GM23338 (cell line): ENCODE results near the gene C14orf180. TPM values are rescaled to one million over a fixed set of nuclear protein-coding genes. Genes with fewer than 3 reads are reported as not detected.

ENCODE experiments used
- ATAC-seq: fragments of 200-7000 bp; cut with Tn5 transposase; 3 replicates; pipeline ENCODE4 v1.9.1; 2020
- DNase-seq: peaks from one replicate; pipeline ENCODE4 v3.0.0-alpha.2; 2015; ENCODE audit warnings: low spot score
- H2AFZ ChIP-seq: fragments of 200-600 bp; sonication (generic); 2 replicates; pipeline ENCODE4 v1.8.0; 2016; ENCODE audit warnings: antibody characterized with exemption, mild to moderate bottlenecking, moderate library complexity
- H3F3A ChIP-seq: fragments of 200-600 bp; sonication (generic); replicated peaks from 2 replicates; pipeline ENCODE4 v1.8.0; 2017; ENCODE audit warnings: antibody characterized with exemption, mixed run types, low read depth
- H3K27ac ChIP-seq: fragments of 200-600 bp; sonication (generic); 2 replicates; pipeline ENCODE4 v1.6.1; 2016; ENCODE audit warnings: low read depth
- H3K27me3 ChIP-seq: fragments of 200-600 bp; sonication (generic); 2 replicates; pipeline ENCODE4 v1.8.0; 2016; ENCODE audit warnings: mild to moderate bottlenecking, mixed run types, moderate library complexity; ENCODE audit not compliant: insufficient read depth
- H3K36me3 ChIP-seq: fragments of 200-600 bp; sonication (generic); 2 replicates; pipeline ENCODE4 v1.8.0; 2016; ENCODE audit warnings: mild to moderate bottlenecking; ENCODE audit not compliant: insufficient read depth
- H3K4me1 ChIP-seq: fragments of 200-600 bp; sonication (generic); 2 replicates; pipeline ENCODE4 v1.8.0; 2016; ENCODE audit warnings: mild to moderate bottlenecking, moderate library complexity; ENCODE audit not compliant: insufficient read depth
- H3K4me2 ChIP-seq: fragments of 200-600 bp; sonication (generic); 2 replicates; pipeline ENCODE4 v1.7.1; 2017; ENCODE audit warnings: mixed run types
- H3K4me3 ChIP-seq: fragments of 200-600 bp; sonication (generic); 2 replicates; pipeline ENCODE4 v1.6.1; 2016; ENCODE audit warnings: mixed run types
- H3K79me2 ChIP-seq: fragments of 200-600 bp; sonication (generic); replicated peaks from 2 replicates; pipeline ENCODE4 v1.8.0; 2017; ENCODE audit warnings: mild to moderate bottlenecking; ENCODE audit not compliant: insufficient read depth
- H3K9me2 ChIP-seq: fragments of 200-600 bp; sonication (generic); 2 replicates; pipeline ENCODE4 v1.8.0; 2017; ENCODE audit not compliant: insufficient read depth
- H4K20me1 ChIP-seq: fragments of 200-600 bp; sonication (generic); replicated peaks from 2 replicates; pipeline ENCODE4 v1.8.0; 2017; ENCODE audit warnings: mild to moderate bottlenecking; ENCODE audit not compliant: insufficient read depth
- H3K27ac Mint-ChIP-seq: 2 replicates; pipeline ENCODE4 v1.8.0; 2020; ENCODE audit warnings: inconsistent platforms, mild to moderate bottlenecking, moderate library complexity, mixed read lengths
- H3K27me3 Mint-ChIP-seq: 3 replicates; pipeline ENCODE4 v1.8.0; 2022; ENCODE audit warnings: low read depth, mild to moderate bottlenecking, moderate library complexity, mixed read lengths, inconsistent platforms; ENCODE audit not compliant: insufficient read depth, poor library complexity
- H3K36me3 Mint-ChIP-seq: 3 replicates; pipeline ENCODE4 v1.8.0; 2021; ENCODE audit warnings: low read depth, mild to moderate bottlenecking, inconsistent platforms, moderate library complexity, mixed read lengths
- H3K4me1 Mint-ChIP-seq: 3 replicates; pipeline ENCODE4 v1.8.0; 2020; ENCODE audit warnings: mild to moderate bottlenecking, inconsistent platforms, mixed read lengths
- H3K4me3 Mint-ChIP-seq: 3 replicates; pipeline ENCODE4 v1.8.0; 2021; ENCODE audit warnings: moderate library complexity, mild to moderate bottlenecking, inconsistent platforms, mixed read lengths
- H3K9me3 Mint-ChIP-seq: 3 replicates; pipeline ENCODE4 v1.8.0; 2020; ENCODE audit warnings: moderate library complexity, mild to moderate bottlenecking, inconsistent platforms, mixed read lengths
- CTCF ChIP-seq, 2 experiments: fragments of 200-600 bp in 1 of 2; sonication (generic) in 1 of 2; conservative IDR thresholded peaks; 2 replicates each; pipeline versions ENCODE4 v1.5.1 to v1.6.1; 2016 to 2017; ENCODE audit warnings: antibody characterized with exemption in 2 of 2, low read depth in 2 of 2, mild to moderate bottlenecking in 2 of 2, moderate library complexity in 1 of 2
- EZH2 ChIP-seq: fragments of 200-600 bp; sonication (generic); IDR thresholded peaks from one replicate; pipeline ENCODE4 v1.8.0; 2017; ENCODE audit warnings: antibody characterized with exemption, mild to moderate bottlenecking, low read depth; ENCODE audit not compliant: unreplicated experiment
- EZH2phosphoT487 ChIP-seq: fragments of 200-600 bp; sonication (generic); IDR thresholded peaks from one replicate; pipeline ENCODE4 v1.8.1; 2018; ENCODE audit warnings: antibody characterized with exemption; ENCODE audit not compliant: unreplicated experiment
- JUNB ChIP-seq: IDR thresholded peaks from one replicate; pipeline ENCODE4 v1.6.1; 2016; ENCODE audit warnings: antibody characterized with exemption; ENCODE audit not compliant: unreplicated experiment
- NANOG ChIP-seq: IDR thresholded peaks from 2 replicates; pipeline ENCODE4 v1.6.1; 2016; ENCODE audit warnings: antibody characterized with exemption, borderline replicate concordance
- POLR2AphosphoS5 ChIP-seq: IDR thresholded peaks from 2 replicates; pipeline ENCODE4 v1.6.1; 2016; ENCODE audit warnings: antibody characterized with exemption, low read depth
- REST ChIP-seq: IDR thresholded peaks from one replicate; pipeline ENCODE4 v1.6.1; 2018; ENCODE audit warnings: antibody characterized with exemption; ENCODE audit not compliant: unreplicated experiment
- STAT1 ChIP-seq: IDR thresholded peaks from one replicate; pipeline ENCODE4 v1.6.1; 2016; ENCODE audit warnings: antibody characterized with exemption; ENCODE audit not compliant: unreplicated experiment
- ZNF331 ChIP-seq: fragments of 250-450 bp; sonication (Bioruptor Pico); IDR thresholded peaks from 2 replicates; pipeline ENCODE4 v1.5.0; 2020; ENCODE audit warnings: low read depth, mild to moderate bottlenecking, moderate library complexity
- polyA plus RNA-seq: library from polyadenylated mRNA; unstranded; fragments of >200 nt; fragmentation: Nextera tagmentation; extraction: Ambion mirVana; gene quantifications from 2 replicates; pipeline ENCODE4 v1.2.1, GENCODE V29; 2016
- total RNA-seq: library from RNA; depleted of rRNA; stranded (reverse); fragments of >200 nt; shearing (Covaris generic); gene quantifications from 2 replicates; pipeline ENCODE4 v1.2.3, GENCODE V29; 2014
- TF ChIP-seq, protein P1 (sequence below): IDR thresholded peaks from 2 replicates; pipeline ENCODE4 v1.6.1; 2016; ENCODE audit warnings: antibody characterized with exemption

C14orf180 gene
- total and polyA plus RNA-seq, 2 experiments from 2014 or later: not detected

- TF ChIP-seq REST (no peak), NANOG (no peak), CTCF (conservative IDR thresholded peaks at IDR 0.05; ENCODE audit: low read depth in 2 of 2) (no peak), STAT1 (no peak), POLR2AphosphoS5 (no peak), ZNF331 (CRISPR knock-in tag) (no peak), JUNB (no peak)
- TF ChIP-seq, protein P1, sequence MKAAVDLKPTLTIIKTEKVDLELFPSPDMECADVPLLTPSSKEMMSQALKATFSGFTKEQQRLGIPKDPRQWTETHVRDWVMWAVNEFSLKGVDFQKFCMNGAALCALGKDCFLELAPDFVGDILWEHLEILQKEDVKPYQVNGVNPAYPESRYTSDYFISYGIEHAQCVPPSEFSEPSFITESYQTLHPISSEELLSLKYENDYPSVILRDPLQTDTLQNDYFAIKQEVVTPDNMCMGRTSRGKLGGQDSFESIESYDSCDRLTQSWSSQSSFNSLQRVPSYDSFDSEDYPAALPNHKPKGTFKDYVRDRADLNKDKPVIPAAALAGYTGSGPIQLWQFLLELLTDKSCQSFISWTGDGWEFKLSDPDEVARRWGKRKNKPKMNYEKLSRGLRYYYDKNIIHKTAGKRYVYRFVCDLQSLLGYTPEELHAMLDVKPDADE: no peak
These were observed 20.6 kb downstream of the C14orf180 start (continued) for GRCh38 chr14:104600141-104600643.

GRCh38 chr14:104600805-104601204, 21.2 kb downstream of the C14orf180 start:
- no peaks in the 10 kb centered on the region for H3K36me3 ChIP-seq
- no peak overlapping the region for H2AFZ ChIP-seq
- H3K9me3 Mint-ChIP-seq: no peaks in the 10 kb centered on the region; the same call in 2 of the 3 replicates
- H3K4me1 ChIP-seq: peaks cover 9% of the 10 kb centered on the region; the same call in 1 of the 2 replicates
- ATAC-seq: no peak
- peaks cover 19% of the 10 kb centered on the region for H3K27me3 ChIP-seq
- no peaks in the 10 kb centered on the region for H3K79me2 ChIP-seq
- H3F3A ChIP-seq: no peaks in the 10 kb centered on the region
- peaks cover 13% of the 10 kb centered on the region for H3K4me1 Mint-ChIP-seq
- DNase-seq: no peak
- H3K4me3 Mint-ChIP-seq: no peak overlapping the region
- no peak overlapping the region for H3K27ac ChIP-seq
- peaks cover 22% of the 10 kb centered on the region for H3K27me3 Mint-ChIP-seq
- no peaks in the 10 kb centered on the region for H3K9me2 ChIP-seq
- no peaks in the 10 kb centered on the region; the same call in 2 of the 3 replicates for H3K36me3 Mint-ChIP-seq
- H3K4me3 ChIP-seq: no peak overlapping the region
- H3K27ac Mint-ChIP-seq: no peak overlapping the region
- no peak overlapping the region for H3K4me2 ChIP-seq
- H4K20me1 ChIP-seq: peaks cover 6% of the 10 kb centered on the region; the same call in 1 of the 2 replicates
- TF ChIP-seq EZH2phosphoT487 (no peak), CTCF (conservative IDR thresholded peaks at IDR 0.05; ENCODE audit: low read depth in 2 of 2) (no peak), EZH2 (no peak), STAT1 (no peak), NANOG (no peak), REST (no peak), ZNF331 (CRISPR knock-in tag) (no peak)
- TF ChIP-seq, protein P1: no peak
